NK-92 treated with Interleukin-12 subunit alpha and Interleukin-12 subunit beta, amount 100 ng/mL, for 24 hours (cell line): Measurements from ENCODE around the gene MBTPS1.

Experiments
- DNase-seq: peaks from one replicate; lab custom pipeline; 2025; lab: John Stamatoyannopoulos, UW

MBTPS1 gene

GRCh38 chr16:84098939-84099338 lies 17.8 kb downstream of the MBTPS1 start:
- DNase-seq = no peak

- no peak for DNase-seq
These were observed 20.2 kb downstream of the MBTPS1 start for GRCh38 chr16:84096447-84097005.

DNA sequence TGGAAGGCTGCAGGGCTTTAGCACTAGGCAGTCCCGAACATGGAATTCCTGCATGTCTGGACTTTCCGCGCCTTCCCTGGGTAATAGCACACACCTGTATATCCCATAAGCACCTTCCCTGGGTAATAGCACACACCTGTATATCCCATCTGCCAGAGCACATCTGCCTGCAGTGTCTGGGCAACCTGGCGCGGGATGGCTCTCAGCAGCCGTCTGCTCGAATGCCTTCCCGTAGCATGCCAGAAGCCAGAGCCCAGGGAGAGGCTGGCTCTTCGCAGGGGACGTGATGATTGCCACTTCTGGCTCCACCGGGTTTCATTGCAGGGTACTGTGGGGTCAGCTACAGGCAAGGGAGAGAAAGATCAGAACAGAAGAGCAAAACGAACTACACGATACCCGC lies 21.3 kb downstream of the MBTPS1 start:
- DNase-seq = no peak

- DNase-seq = no peak
These were observed 22.9 kb downstream of the MBTPS1 start for GRCh38 chr16:84093879-84094270.

GRCh38 chr16:84093120-84093878 lies 23.4 kb downstream of the MBTPS1 start:
- no peak for DNase-seq

GRCh38 chr16:84091460-84091859 lies 25.3 kb downstream of the MBTPS1 start:
- DNase-seq = no peak

DNA sequence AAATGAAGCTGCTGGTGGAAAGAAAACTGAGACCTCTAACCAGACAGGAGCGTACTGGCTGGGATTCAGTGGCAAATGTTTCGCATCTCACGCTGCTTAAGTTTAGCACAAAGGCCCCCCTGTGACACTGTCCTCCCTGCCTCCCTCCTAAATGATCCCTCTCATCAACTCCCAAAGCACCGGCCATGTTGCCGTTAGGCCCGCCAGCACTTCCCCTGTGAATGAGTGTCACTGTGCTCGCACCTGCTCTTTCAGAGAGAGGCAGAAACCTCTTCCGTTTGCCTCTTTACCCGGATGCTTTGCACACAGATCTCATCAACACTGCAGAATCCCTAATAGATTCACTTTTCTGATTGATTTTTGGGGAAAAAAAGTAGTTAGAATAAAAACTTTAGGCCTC lies 26.5 kb downstream of the MBTPS1 start:
- DNase-seq = no peak

- no peak for DNase-seq
These were observed 27.9 kb downstream of the MBTPS1 start for GRCh38 chr16:84088695-84089395.

- DNase-seq = no peak
These were observed 29.1 kb downstream of the MBTPS1 start for GRCh38 chr16:84087466-84088151.

- DNase-seq = no peak
These were observed 29.7 kb downstream of the MBTPS1 start for GRCh38 chr16:84087001-84087400.

DNA sequence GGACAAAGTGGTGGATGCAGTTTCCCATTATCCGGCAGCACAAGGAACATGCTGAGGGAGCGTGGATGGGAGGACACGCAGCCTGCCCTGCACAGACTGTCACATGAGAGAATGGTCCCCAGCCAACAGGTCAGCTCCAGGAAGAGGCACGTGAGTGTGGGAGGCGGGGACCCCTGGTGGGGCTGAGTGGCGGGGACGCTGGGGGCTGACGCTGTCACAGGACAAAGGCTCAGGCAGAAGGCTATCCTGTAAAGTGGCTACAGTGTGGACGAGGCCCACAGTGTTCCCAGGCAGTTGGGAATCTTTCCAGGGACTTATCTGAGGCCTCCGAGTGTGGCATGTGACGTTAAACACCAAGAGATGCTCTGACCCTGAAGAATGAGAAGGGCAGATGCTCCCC lies 30.4 kb downstream of the MBTPS1 start:
- DNase-seq = no peak

- no peak for DNase-seq
These were observed 31.0 kb downstream of the MBTPS1 start for GRCh38 chr16:84085773-84086172.

- DNase-seq = no peak
These were observed 31.5 kb downstream of the MBTPS1 start for GRCh38 chr16:84085271-84085667.

DNA sequence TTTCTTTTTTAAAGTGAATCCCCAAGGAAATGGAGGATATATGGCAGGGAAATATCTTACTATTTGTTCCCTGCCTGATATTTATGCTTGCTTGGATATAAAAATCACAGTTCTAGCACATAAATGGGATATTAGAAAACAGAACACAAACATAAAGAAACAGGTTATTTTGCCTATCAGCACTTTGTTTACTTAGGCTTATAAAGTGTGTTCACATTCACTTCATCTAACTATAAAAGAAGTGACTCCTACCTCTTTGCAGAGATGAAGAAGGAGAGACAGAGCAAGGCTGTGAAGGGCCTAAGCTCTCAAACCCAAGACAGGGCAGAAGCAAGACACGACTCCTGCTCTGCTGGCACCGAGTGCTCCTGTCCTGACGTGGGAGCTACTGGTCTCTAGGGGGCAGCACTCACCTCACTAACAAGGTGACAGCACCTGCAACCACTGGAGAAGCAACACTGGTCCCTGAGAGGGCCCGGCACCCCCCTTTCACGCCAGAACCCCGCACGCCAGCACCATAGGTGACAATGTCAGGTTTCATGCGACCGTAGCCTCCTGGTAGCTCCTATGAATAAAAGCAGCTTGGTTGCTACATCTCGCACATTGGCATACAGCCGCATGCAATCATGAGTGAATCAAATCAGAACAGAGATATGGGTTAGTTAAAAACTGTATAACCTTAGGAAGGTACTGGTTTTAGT lies 32.0 kb downstream of the MBTPS1 start:
- peak; percentile 19 for DNase-seq

- DNase-seq = no peak
These were observed 33.7 kb downstream of the MBTPS1 start for GRCh38 chr16:84082835-84083569.

DNA sequence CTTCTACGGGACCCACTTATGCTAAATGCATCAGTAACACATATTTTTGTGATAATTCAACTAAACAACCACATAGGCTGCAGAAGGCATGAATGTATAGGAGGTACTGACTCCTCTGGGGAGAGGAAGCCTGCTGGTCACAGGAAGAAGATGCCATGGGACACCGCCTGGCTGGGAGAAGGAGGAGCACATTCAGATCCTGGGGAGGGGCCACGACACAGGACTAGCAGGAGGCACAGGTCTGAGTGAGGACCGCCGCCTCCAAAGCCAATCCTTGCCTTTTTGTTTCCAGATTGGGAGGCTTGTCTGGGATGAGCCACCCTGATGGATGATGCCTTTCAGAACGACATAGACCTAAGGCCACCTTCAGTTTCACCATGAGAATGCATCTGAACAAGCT lies 34.6 kb downstream of the MBTPS1 start:
- no peak for DNase-seq

GRCh38 chr16:84081446-84081989 lies 35.2 kb downstream of the MBTPS1 start:
- no peak for DNase-seq

- no peak for DNase-seq
These were observed 35.9 kb downstream of the MBTPS1 start for GRCh38 chr16:84080813-84081212.

DNA sequence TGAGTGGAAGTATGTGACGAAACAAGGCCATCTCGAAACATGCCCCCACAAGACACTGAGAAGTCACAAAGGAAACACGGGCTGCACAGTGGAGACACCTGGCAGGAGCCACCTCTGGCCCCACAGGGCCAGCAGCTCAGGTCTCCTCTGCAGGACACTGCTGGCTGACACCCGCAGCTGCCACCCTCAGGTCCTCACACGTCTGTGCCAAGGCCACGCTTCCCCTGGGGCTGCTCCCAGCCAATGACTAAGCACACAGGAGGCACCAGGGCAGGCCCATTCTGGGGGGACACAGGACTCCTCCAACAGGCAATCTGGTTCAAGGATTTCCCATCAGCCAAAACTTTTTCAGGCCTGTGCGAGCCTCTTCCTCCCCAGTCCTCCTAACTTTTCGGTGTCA lies 36.4 kb downstream of the MBTPS1 start:
- no peak for DNase-seq

- no peak for DNase-seq
These were observed 37.1 kb downstream of the MBTPS1 start for GRCh38 chr16:84079664-84080063.

- DNase-seq = no peak
These were observed 41.4 kb downstream of the MBTPS1 start for GRCh38 chr16:84075376-84075775.
